H9 (cell line): ENCODE results near the gene PREX1. TPM values are rescaled to one million over a fixed set of nuclear protein-coding genes. Genes with fewer than 3 reads are reported as not detected.

Source experiments
- DNase-seq: peaks from one replicate; pipeline ENCODE4 v3.0.0-alpha.2; 2017
- H2AFZ ChIP-seq: one replicate; pipeline ENCODE4 v1.6.1; 2013; ENCODE audit warnings: mild to moderate bottlenecking, low read length, control low read depth, moderate library complexity
- H2AK5ac ChIP-seq: 2 replicates; pipeline ENCODE4 v1.6.1; 2013; ENCODE audit warnings: low read length, control low read depth, mixed read lengths; ENCODE audit not compliant: insufficient read length
- H2BK120ac ChIP-seq: one replicate; pipeline ENCODE4 v1.6.1; 2013; ENCODE audit warnings: low read depth, mild to moderate bottlenecking, low read length, control low read depth, inconsistent platforms; ENCODE audit not compliant: poor library complexity, severe bottlenecking
- H2BK12ac ChIP-seq: 2 replicates; pipeline ENCODE4 v1.6.1; 2013; ENCODE audit warnings: low read length, control low read depth, mixed read lengths, low read depth; ENCODE audit not compliant: insufficient read length
- H2BK15ac ChIP-seq: 2 replicates; pipeline ENCODE4 v1.6.1; 2013; ENCODE audit warnings: low read depth, low read length, control low read depth
- H2BK20ac ChIP-seq: one replicate; pipeline ENCODE4 v1.6.1; 2013; ENCODE audit warnings: low read depth, mild to moderate bottlenecking, low read length, control low read depth, inconsistent platforms; ENCODE audit not compliant: poor library complexity, severe bottlenecking
- H2BK5ac ChIP-seq: 2 replicates; pipeline ENCODE4 v1.6.1; 2013; ENCODE audit warnings: low read length, control low read depth, mixed read lengths; ENCODE audit not compliant: insufficient read length
- H3K14ac ChIP-seq: 2 replicates; pipeline ENCODE4 v1.6.1; 2013; ENCODE audit warnings: low read length, control low read depth; ENCODE audit not compliant: insufficient read depth
- H3K18ac ChIP-seq: 2 replicates; pipeline ENCODE4 v1.6.1; 2013; ENCODE audit warnings: low read depth, mild to moderate bottlenecking, mixed read lengths, low read length, control low read depth; ENCODE audit not compliant: insufficient read length
- H3K23ac ChIP-seq: 2 replicates; pipeline ENCODE4 v1.6.1; 2013; ENCODE audit warnings: low read length, control low read depth, mixed read lengths, low read depth; ENCODE audit not compliant: insufficient read length
- H3K23me2 ChIP-seq: 2 replicates; pipeline ENCODE4 v1.6.1; 2013; ENCODE audit warnings: low read depth, mild to moderate bottlenecking, mixed read lengths, low read length, control low read depth; ENCODE audit not compliant: insufficient read length, poor library complexity, severe bottlenecking
- H3K27ac ChIP-seq: 2 replicates; pipeline ENCODE4 v1.5.1; 2013; ENCODE audit warnings: low read length, control low read depth, mixed read lengths, low read depth; ENCODE audit not compliant: insufficient read length
- H3K27me3 ChIP-seq: 2 replicates; pipeline ENCODE4 v1.6.1; 2013; ENCODE audit warnings: low read length, control low read depth, inconsistent platforms; ENCODE audit not compliant: insufficient read depth
- H3K4ac ChIP-seq: 2 replicates; pipeline ENCODE4 v1.6.1; 2013; ENCODE audit warnings: low read depth, mild to moderate bottlenecking, control low read depth, inconsistent platforms, low read length, moderate library complexity
- H3K4me1 ChIP-seq: 2 replicates; pipeline ENCODE4 v1.6.1; 2013; ENCODE audit warnings: low read length, control low read depth, inconsistent platforms; ENCODE audit not compliant: insufficient read depth
- H3K4me2 ChIP-seq: 2 replicates; pipeline ENCODE4 v1.6.1; 2013; ENCODE audit warnings: low read length, control low read depth, mixed read lengths; ENCODE audit not compliant: insufficient read length, insufficient read depth
- H3K56ac ChIP-seq: 2 replicates; pipeline ENCODE4 v1.6.1; 2013; ENCODE audit warnings: low read depth, mild to moderate bottlenecking, mixed read lengths, low read length, control low read depth; ENCODE audit not compliant: insufficient read length
- H3K79me1 ChIP-seq: 2 replicates; pipeline ENCODE4 v1.6.1; 2013; ENCODE audit warnings: low read depth, mild to moderate bottlenecking, moderate library complexity, low read length, control low read depth, inconsistent platforms; ENCODE audit not compliant: insufficient read depth, poor library complexity, severe bottlenecking
- H3K79me2 ChIP-seq: 2 replicates; pipeline ENCODE4 v1.6.1; 2013; ENCODE audit warnings: low read length, control low read depth, inconsistent platforms; ENCODE audit not compliant: insufficient read depth
- H3K9ac ChIP-seq: 2 replicates; pipeline ENCODE4 v1.6.1; 2013; ENCODE audit warnings: low read length, control low read depth, mixed read lengths; ENCODE audit not compliant: insufficient read length; ENCODE audit errors: extremely low read depth
- H3K9me3 ChIP-seq: one replicate; pipeline ENCODE4 v1.6.1; 2013; ENCODE audit warnings: low read depth, low read length, inconsistent platforms; ENCODE audit not compliant: control insufficient read depth
- H3T11ph ChIP-seq: one replicate; pipeline ENCODE4 v1.6.1; 2013; ENCODE audit warnings: mild to moderate bottlenecking, low read length, control low read depth, inconsistent platforms
- H4K20me1 ChIP-seq: one replicate; pipeline ENCODE4 v1.6.1; 2013; ENCODE audit not compliant: control insufficient read depth, insufficient read length, insufficient read depth
- H4K5ac ChIP-seq: 2 replicates; pipeline ENCODE4 v1.6.1; 2013; ENCODE audit warnings: low read depth, mild to moderate bottlenecking, mixed read lengths, low read length, control low read depth; ENCODE audit not compliant: insufficient read length
- H4K8ac ChIP-seq: replicated peaks from 2 replicates; pipeline ENCODE4 v1.6.1; 2013; ENCODE audit warnings: low read length, control low read depth, mixed read lengths, low read depth; ENCODE audit not compliant: insufficient read length
- H4K91ac ChIP-seq: 2 replicates; pipeline ENCODE4 v1.6.1; 2013; ENCODE audit warnings: low read depth, mild to moderate bottlenecking, moderate library complexity, mixed read lengths, low read length, control low read depth; ENCODE audit not compliant: insufficient read length
- H3K27ac Mint-ChIP-seq, 3 experiments: 2 replicates in 2 of 3; 3 replicates in 1 of 3; pipeline ENCODE4 v1.8.0; 2020 to 2021; ENCODE audit warnings: mixed read lengths in 3 of 3, mild to moderate bottlenecking in 1 of 3, moderate library complexity in 1 of 3
- H3K27me3 Mint-ChIP-seq: 2 replicates; pipeline ENCODE4 v1.8.0; 2021; ENCODE audit warnings: low read depth, mild to moderate bottlenecking, moderate library complexity, mixed read lengths
- H3K36me3 Mint-ChIP-seq, 3 experiments: 2 replicates in 2 of 3; 3 replicates in 1 of 3; pipeline ENCODE4 v1.8.0; 2020 to 2021; ENCODE audit warnings: low read depth in 3 of 3, mixed read lengths in 3 of 3; ENCODE audit not compliant: insufficient read depth in 1 of 3
- H3K4me1 Mint-ChIP-seq, 2 experiments: 2 replicates each; pipeline ENCODE4 v1.8.0; 2020; ENCODE audit warnings: mixed read lengths in 2 of 2
- H3K4me3 Mint-ChIP-seq, 2 experiments: 2 replicates in 1 of 2; 3 replicates in 1 of 2; pipeline ENCODE4 v1.8.0; 2020 to 2021; ENCODE audit warnings: mild to moderate bottlenecking in 2 of 2, mixed read lengths in 2 of 2, moderate library complexity in 1 of 2
- H3K9me3 Mint-ChIP-seq, 2 experiments: 2 replicates in 1 of 2; 3 replicates in 1 of 2; pipeline ENCODE4 v1.8.0; 2020; ENCODE audit warnings: mild to moderate bottlenecking in 2 of 2, mixed read lengths in 2 of 2, moderate library complexity in 1 of 2
- WGBS: extraction: QIAGEN DNeasy Blood & Tissue Kit; methylation state at CpG from one replicate; pipeline ENCODE4 v1.1.7; 2013; ENCODE audit warnings: missing lambda C conversion rate, low lambda C conversion rate, mixed read lengths; ENCODE audit not compliant: insufficient read length; ENCODE audit errors: extremely low coverage; 5-methylcytosine and 5-hydroxymethylcytosine counted together
- total RNA-seq: library from RNA; stranded (reverse); gene quantifications from 2 replicates; pipeline ENCODE4 v1.2.1, GENCODE V29; 2021
- TF ChIP-seq, protein P1 (sequence below): fragments of 200-600 bp; sonication (generic); conservative IDR thresholded peaks from 3 replicates; pipeline ENCODE4 v1.8.0; 2021; ENCODE audit warnings: antibody characterized with exemption, mild to moderate bottlenecking

PREX1 gene
- total RNA-seq, 1 experiment from 2014 or later, result 6.6 TPM

DNA sequence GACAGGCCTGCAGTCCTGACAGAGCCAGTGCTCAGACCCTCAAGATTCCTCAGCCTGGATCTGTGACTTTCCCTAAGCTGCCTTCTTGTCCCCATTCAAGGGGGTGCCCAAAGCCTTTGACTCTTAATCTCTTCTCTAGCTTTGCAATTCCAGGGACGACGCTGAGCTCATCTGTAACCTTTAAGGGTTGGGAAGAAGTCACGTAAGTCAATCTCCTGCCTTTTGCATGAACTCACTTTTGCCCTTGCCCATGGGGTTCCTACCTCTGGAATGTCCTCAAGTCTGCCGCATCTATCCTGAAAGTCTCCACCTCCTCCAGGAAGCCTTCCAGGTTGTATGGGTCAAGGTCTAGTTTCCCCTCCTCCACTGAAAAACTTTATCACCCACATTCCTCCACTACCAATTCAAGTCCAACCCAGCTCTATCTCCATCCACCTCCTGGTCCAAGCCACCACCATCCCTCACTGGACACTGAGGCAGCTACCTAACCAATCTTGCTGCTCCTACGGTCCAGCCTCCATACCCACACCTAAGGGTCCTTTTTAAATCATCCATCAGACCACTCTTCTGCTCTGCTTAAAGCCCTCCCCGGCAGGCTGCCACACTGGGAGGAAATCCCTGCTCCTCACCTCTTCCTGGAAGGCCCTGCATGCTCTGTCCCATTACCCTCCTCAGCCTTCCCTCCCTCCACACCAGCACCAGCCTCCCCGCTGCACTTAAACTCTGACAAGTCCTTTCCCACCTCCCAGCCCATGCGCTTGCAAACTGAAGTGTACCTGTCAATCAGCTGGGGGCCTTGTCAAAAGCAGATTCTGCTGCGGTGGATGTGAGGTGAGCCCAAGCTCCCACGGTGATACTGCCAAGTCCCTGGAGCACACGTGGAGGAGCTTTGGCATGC is 29.7 kb downstream of the PREX1 start:
- TF ChIP-seq, protein P1, sequence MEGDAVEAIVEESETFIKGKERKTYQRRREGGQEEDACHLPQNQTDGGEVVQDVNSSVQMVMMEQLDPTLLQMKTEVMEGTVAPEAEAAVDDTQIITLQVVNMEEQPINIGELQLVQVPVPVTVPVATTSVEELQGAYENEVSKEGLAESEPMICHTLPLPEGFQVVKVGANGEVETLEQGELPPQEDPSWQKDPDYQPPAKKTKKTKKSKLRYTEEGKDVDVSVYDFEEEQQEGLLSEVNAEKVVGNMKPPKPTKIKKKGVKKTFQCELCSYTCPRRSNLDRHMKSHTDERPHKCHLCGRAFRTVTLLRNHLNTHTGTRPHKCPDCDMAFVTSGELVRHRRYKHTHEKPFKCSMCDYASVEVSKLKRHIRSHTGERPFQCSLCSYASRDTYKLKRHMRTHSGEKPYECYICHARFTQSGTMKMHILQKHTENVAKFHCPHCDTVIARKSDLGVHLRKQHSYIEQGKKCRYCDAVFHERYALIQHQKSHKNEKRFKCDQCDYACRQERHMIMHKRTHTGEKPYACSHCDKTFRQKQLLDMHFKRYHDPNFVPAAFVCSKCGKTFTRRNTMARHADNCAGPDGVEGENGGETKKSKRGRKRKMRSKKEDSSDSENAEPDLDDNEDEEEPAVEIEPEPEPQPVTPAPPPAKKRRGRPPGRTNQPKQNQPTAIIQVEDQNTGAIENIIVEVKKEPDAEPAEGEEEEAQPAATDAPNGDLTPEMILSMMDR, result no peak
- Histone ChIP-seq H4K5ac (no peak overlapping the region), H3K79me1 (no peaks in the 10 kb centered on the region), H3K56ac (no peak overlapping the region), H3K79me2 (no peaks in the 10 kb centered on the region), H4K91ac (no peak overlapping the region), H4K20me1 (no peaks in the 10 kb centered on the region), H2BK15ac (no peak overlapping the region), H2AK5ac (no peak overlapping the region), H2BK12ac (no peak overlapping the region), H3K4me2 (no peak overlapping the region), H3K9ac (no peak overlapping the region), H2BK5ac (no peak overlapping the region), H3T11ph (no peak overlapping the region), H3K4me1 (no peaks in the 10 kb centered on the region; the same call in 1 of the 2 replicates), H2BK120ac (no peak overlapping the region), H3K4ac (no peak overlapping the region), H3K27me3 (no peaks in the 10 kb centered on the region), H3K14ac (no peak overlapping the region; the same call in 1 of the 2 replicates), H3K27ac (no peak overlapping the region), H2AFZ (no peak overlapping the region), H3K23me2 (no peaks in the 10 kb centered on the region), H4K8ac (no peak overlapping the region), H2BK20ac (no peak overlapping the region), H3K9me3 (no peaks in the 10 kb centered on the region), H3K18ac (no peak overlapping the region), H3K23ac (no peak overlapping the region)
- Mint-ChIP-seq H3K4me3 (peak overlapping the region in 1 of 2 experiments; percentile 62; a peak in 3 of 5 replicates), H3K27ac (peak overlapping the region in 2 of 3 experiments; percentile 17 to 57; a peak in 3 of 7 replicates), H3K4me1 (peaks cover 31 to 51% of the 10 kb centered on the region in 2 experiments), H3K36me3 (0 out of 7 replicates have a peak, but pooled peaks cover 0 to 9% (median 0%) of the 10 kb centered on the region in 3 experiments), H3K9me3 (peaks cover 0 to 4% of the 10 kb centered on the region in 2 experiments; a peak in 3 of 5 replicates), H3K27me3 (peaks cover 4% of the 10 kb centered on the region; the same call in 1 of the 2 replicates)
- DNase-seq, result no peak
- no CpG with 5 or more reads among the region's 11 CpGs for WGBS
